CD14-positive monocyte (primary cell): Measurements from ENCODE around the gene PHRF1. TPM values are rescaled to one million over a fixed set of nuclear protein-coding genes. Genes with fewer than 3 reads are reported as not detected.

Experiments used
- DNase-seq, 3 donors: peaks; one replicate each; pipeline ENCODE4 v3.0.0-alpha.2; 2011 to 2022
- H2AFZ ChIP-seq: 2 replicates; pipeline ENCODE4 v1.6.0; 2012; ENCODE audit warnings: mild to moderate bottlenecking, low read depth, low read length, inconsistent platforms; ENCODE audit not compliant: insufficient read depth, poor library complexity, severe bottlenecking
- H3K27ac ChIP-seq, 2 donors: 1 replicate in 1 of 2; 2 replicates in 1 of 2; pipeline ENCODE4 v1.5.1; 2012 to 2013; ENCODE audit warnings: low read length in 2 of 2, control low read depth in 1 of 2, inconsistent platforms in 1 of 2, low read depth in 1 of 2, mild to moderate bottlenecking in 1 of 2
- H3K27me3 ChIP-seq, 2 donors: one replicate each; pipeline versions ENCODE4 v1.6.0 to v1.6.1; 2011 to 2013; ENCODE audit warnings: low read length in 2 of 2; ENCODE audit not compliant: control insufficient read depth in 2 of 2, insufficient read depth in 2 of 2
- H3K36me3 ChIP-seq, 2 donors: replicated peaks in 1 of 2; 1 replicate in 1 of 2; 2 replicates in 1 of 2; pipeline versions ENCODE4 v1.5.1 to v1.6.1; 2012 to 2013; ENCODE audit warnings: low read length in 2 of 2, control low read depth in 1 of 2, inconsistent platforms in 1 of 2, mild to moderate bottlenecking in 1 of 2; ENCODE audit not compliant: insufficient read depth in 2 of 2, control insufficient read depth in 1 of 2
- H3K4me1 ChIP-seq, 2 donors: 1 replicate in 1 of 2; 2 replicates in 1 of 2; pipeline versions ENCODE4 v1.5.1 to v1.6.1; 2012 to 2013; ENCODE audit warnings: low read length in 2 of 2, control low read depth in 1 of 2, inconsistent platforms in 1 of 2, mild to moderate bottlenecking in 1 of 2, moderate library complexity in 1 of 2; ENCODE audit not compliant: insufficient read depth in 2 of 2, control insufficient read depth in 1 of 2
- H3K4me2 ChIP-seq: replicated peaks from 2 replicates; pipeline ENCODE3; 2012; ENCODE audit warnings: low read length, moderate library complexity, mild to moderate bottlenecking; ENCODE audit not compliant: poor library complexity, severe bottlenecking; ENCODE audit errors: extremely low read depth
- H3K4me3 ChIP-seq, 3 experiments: fragments of 200-600 bp in 1 of 3; sonication (generic) in 1 of 3; replicated peaks in 1 of 3; 1 replicate in 2 of 3; 2 replicates in 1 of 3; pipeline ENCODE4 v1.5.1; 2011 to 2013; ENCODE audit warnings: low read length in 3 of 3, mild to moderate bottlenecking in 3 of 3, control low read depth in 2 of 3, low read depth in 2 of 3, inconsistent platforms in 1 of 3, moderate library complexity in 1 of 3
- H3K79me2 ChIP-seq: 2 replicates; pipeline ENCODE4 v1.6.0; 2012; ENCODE audit warnings: mild to moderate bottlenecking, control low read depth, inconsistent platforms, low read length, moderate library complexity; ENCODE audit not compliant: insufficient read depth
- H3K9ac ChIP-seq: 2 replicates; pipeline ENCODE4 v1.6.0; 2017; ENCODE audit warnings: low read length, mild to moderate bottlenecking; ENCODE audit not compliant: insufficient read depth, poor library complexity, severe bottlenecking
- H3K9me3 ChIP-seq, 2 donors: replicated peaks in 1 of 2; 1 replicate in 1 of 2; 2 replicates in 1 of 2; pipeline versions ENCODE4 v1.5.1 to v1.6.1; 2012 to 2013; ENCODE audit warnings: low read length in 2 of 2, control low read depth in 1 of 2; ENCODE audit not compliant: control insufficient read depth in 1 of 2, insufficient read depth in 1 of 2
- H4K20me1 ChIP-seq: 2 replicates; pipeline ENCODE4 v1.6.0; 2012; ENCODE audit warnings: mild to moderate bottlenecking, low read length, control low read depth, moderate library complexity; ENCODE audit not compliant: insufficient read depth
- H3K27ac Mint-ChIP-seq, 7 donors: one replicate each; pipeline ENCODE4 v1.8.0; 2020; ENCODE audit warnings: mild to moderate bottlenecking in 7 of 7, mixed read lengths in 7 of 7, moderate library complexity in 6 of 7, inconsistent platforms in 2 of 7
- H3K27me3 Mint-ChIP-seq, 3 donors: one replicate each; pipeline ENCODE4 v1.8.0; 2021 to 2022; ENCODE audit warnings: low read depth in 3 of 3, mild to moderate bottlenecking in 3 of 3, mixed read lengths in 3 of 3, moderate library complexity in 3 of 3, inconsistent platforms in 1 of 3
- H3K36me3 Mint-ChIP-seq, 2 donors: one replicate each; pipeline ENCODE4 v1.8.0; 2020; ENCODE audit warnings: mixed read lengths in 2 of 2, inconsistent platforms in 1 of 2, mild to moderate bottlenecking in 1 of 2
- H3K4me1 Mint-ChIP-seq: one replicate; pipeline ENCODE4 v1.8.0; 2020; ENCODE audit warnings: mild to moderate bottlenecking, mixed read lengths
- H3K4me3 Mint-ChIP-seq, 2 donors: one replicate each; pipeline ENCODE4 v1.8.0; 2020; ENCODE audit warnings: mild to moderate bottlenecking in 2 of 2, mixed read lengths in 2 of 2, moderate library complexity in 1 of 2
- H3K9me3 Mint-ChIP-seq, 7 donors: one replicate each; pipeline ENCODE4 v1.8.0; 2020 to 2022; ENCODE audit warnings: mixed read lengths in 7 of 7, mild to moderate bottlenecking in 6 of 7, moderate library complexity in 6 of 7, inconsistent platforms in 2 of 7
- CTCF ChIP-seq: fragments of 200-600 bp; IDR thresholded peaks from one replicate; pipeline ENCODE4 v1.8.0; 2022; ENCODE audit warnings: antibody characterized with exemption, mild to moderate bottlenecking
- WGBS: methylation state at CpG from one replicate; pipeline ENCODE4 v1.1.5; 2013; ENCODE audit warnings: missing lambda C conversion rate; ENCODE audit not compliant: insufficient coverage; 5-methylcytosine and 5-hydroxymethylcytosine counted together
- intact Hi-C, 2 donors: fragments of 100-400 bp; cut with micrococcal nuclease; formaldehyde crosslinking; loops; one replicate each; pipeline versions ENCODE4 v1.15.0 to v1.15.1; 2023
- polyA plus RNA-seq, 3 donors: library from polyadenylated mRNA; depleted of rRNA in 1 of 3; unstranded in 2 of 3; stranded (reverse) in 1 of 3; fragments of 300-500 nt in 2 of 3; fragments of >200 nt in 1 of 3; fragmentation: Illumina TruSeq in 2 of 3; gene quantifications; 1 replicate in 2 of 3; 2 replicates in 1 of 3; pipeline ENCODE4 v1.2.3, GENCODE V29; 2012 to 2021

PHRF1 gene
- polyA plus RNA-seq, 3 donors: 1.3 to 11.1 (median 3.3) TPM

DNA sequence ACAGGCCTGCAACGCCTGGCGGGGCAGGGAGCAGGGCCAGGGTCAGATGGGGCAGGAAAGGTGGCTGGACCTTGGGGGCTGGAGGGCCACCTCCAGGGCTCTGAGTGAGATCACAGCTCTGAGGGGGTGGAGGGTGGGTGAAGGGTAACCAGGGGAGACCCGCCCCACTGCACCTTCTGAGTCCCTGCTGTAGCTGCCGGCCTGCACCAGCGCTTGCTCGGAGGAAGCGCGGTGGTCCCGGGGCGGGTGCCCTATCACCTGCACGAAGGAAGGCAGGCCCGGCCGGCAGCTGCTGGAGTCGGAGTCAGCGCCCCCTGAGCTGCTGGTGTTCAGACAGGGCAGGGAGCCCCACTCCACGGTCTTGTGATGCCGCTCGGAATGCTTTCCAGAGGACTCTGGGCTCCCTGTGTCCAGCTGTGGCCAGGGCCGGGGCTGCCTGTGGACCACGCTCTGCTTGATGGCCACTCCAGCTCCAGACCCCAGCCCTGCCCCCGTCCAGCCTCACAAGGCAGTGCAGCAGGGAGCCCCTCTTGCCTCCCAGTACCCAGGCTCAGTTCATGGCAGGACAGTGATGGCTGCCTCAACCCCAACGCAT lies 19.5 kb upstream of the PHRF1 start:
- H3K4me2 ChIP-seq: no peak overlapping the region
- TF ChIP-seq CTCF: no peak
- H3K4me3 Mint-ChIP-seq: peak overlapping the region in 1 of 2 donors; percentile 73
- no peak for DNase-seq
- peaks cover 17% of the 10 kb centered on the region for H3K4me1 Mint-ChIP-seq
- H3K4me1 ChIP-seq: peaks cover 14 to 36% of the 10 kb centered on the region in 2 donors
- H2AFZ ChIP-seq: no peak overlapping the region
- H3K9me3 Mint-ChIP-seq: peaks cover 0 to 10% (median 2%) of the 10 kb centered on the region in 7 donors
- WGBS: 58% methylated on average over 21 of the region's 22 CpGs
- no peak overlapping the region for H3K27ac ChIP-seq
- no peak overlapping the region for H3K4me3 ChIP-seq
- no peak overlapping the region for H3K9ac ChIP-seq
- H3K27me3 Mint-ChIP-seq: peaks cover 29 to 71% (median 46%) of the 10 kb centered on the region in 3 donors
- H4K20me1 ChIP-seq: peaks cover 2% of the 10 kb centered on the region
- peaks cover 0 to 2% of the 10 kb centered on the region in 2 donors for H3K36me3 Mint-ChIP-seq
- peaks cover 0 to 8% of the 10 kb centered on the region in 2 donors for H3K9me3 ChIP-seq
- H3K79me2 ChIP-seq: peaks cover 2% of the 10 kb centered on the region
- H3K36me3 ChIP-seq: no peaks in the 10 kb centered on the region
- intact Hi-C loops: loop anchor here in 1 of 2 donors (2.0 kb wide), 1 partner anchor 166 kb away; no protein-coding TSS in a partner anchor
- H3K27ac Mint-ChIP-seq: no peak overlapping the region
- peaks cover 4 to 60% of the 10 kb centered on the region in 2 donors for H3K27me3 ChIP-seq

- no peak overlapping the region for H3K9ac ChIP-seq
Measured at GRCh38 chr11:557328-558132, 18.7 kb upstream of the PHRF1 start.

More at GRCh38 chr11:557328-558132, 18.7 kb upstream of the PHRF1 start:
- no peak for DNase-seq
- Mint-ChIP-seq H3K4me1 (peaks cover 18% of the 10 kb centered on the region), H3K4me3 (peak overlapping the region; percentile 31 to 73), H3K36me3 (peaks cover 0 to 2% of the 10 kb centered on the region in 2 donors), H3K27me3 (peaks cover 29 to 71% (median 46%) of the 10 kb centered on the region in 3 donors), H3K9me3 (peaks cover 0 to 10% (median 2%) of the 10 kb centered on the region in 7 donors), H3K27ac (no peak overlapping the region)
- intact Hi-C loops: loop anchor here in 1 of 2 donors (2.0 kb wide), 1 partner anchor 165 kb away; no protein-coding TSS in a partner anchor
- WGBS: 88% methylated on average over 17 of the region's 24 CpGs
- peaks cover 10% of the 10 kb centered on the region for H4K20me1 ChIP-seq
- no peak overlapping the region for H3K27ac ChIP-seq
- H2AFZ ChIP-seq: no peak overlapping the region
- TF ChIP-seq CTCF: no peak
- peaks cover 16 to 44% of the 10 kb centered on the region in 2 donors for H3K4me1 ChIP-seq
- H3K4me3 ChIP-seq: no peak overlapping the region
- H3K36me3 ChIP-seq: no peaks in the 10 kb centered on the region
- peaks cover 3% of the 10 kb centered on the region for H3K79me2 ChIP-seq
- peaks cover 0 to 8% of the 10 kb centered on the region in 2 donors for H3K9me3 ChIP-seq
- H3K4me2 ChIP-seq: no peak overlapping the region
- peaks cover 4 to 60% of the 10 kb centered on the region in 2 donors for H3K27me3 ChIP-seq
